OCI-M2 (cell line): ENCODE data around the gene PTN.
"Not testable (repeated sequence)": the region's sequence is repeated elsewhere in the genome, so short reads cannot be mapped to it uniquely, and the experiment has no call there.

ENCODE experiments used
- DNase-seq: peaks from one replicate; lab custom pipeline; 2025; ENCODE audit not compliant: unreplicated experiment; lab: John Stamatoyannopoulos, UW

PTN gene

GRCh38 chr7:137181619-137182018, 161.9 kb downstream of the PTN start:
- not testable (repeated sequence) for DNase-seq
